GM23248 (cell line): ENCODE results near the gene B3GALNT2. TPM values are rescaled to one million over a fixed set of nuclear protein-coding genes. Genes with fewer than 3 reads are reported as not detected.
A peak's percentile ranks its signal among the peaks of the same experiment; 100 is the strongest.

Experiments
- DNase-seq: peaks from one replicate; pipeline ENCODE4 v3.0.0-alpha.2; 2015
- H2AFZ ChIP-seq: fragments of 200-600 bp; sonication (generic); 2 replicates; pipeline ENCODE4 v1.6.1; 2016; ENCODE audit warnings: antibody characterized with exemption
- H3F3A ChIP-seq: fragments of 200-600 bp; sonication (generic); 2 replicates; pipeline ENCODE4 v1.6.1; 2016; ENCODE audit warnings: mild to moderate bottlenecking, antibody characterized with exemption, mixed run types; ENCODE audit not compliant: insufficient read depth
- H3K27ac ChIP-seq: fragments of 200-600 bp; sonication (generic); 2 replicates; pipeline ENCODE4 v1.5.1; 2016; ENCODE audit warnings: mild to moderate bottlenecking
- H3K27me3 ChIP-seq: fragments of 200-600 bp; sonication (generic); replicated peaks from 2 replicates; pipeline ENCODE4 v1.6.1; 2016; ENCODE audit warnings: mild to moderate bottlenecking; ENCODE audit not compliant: insufficient read depth
- H3K36me3 ChIP-seq: fragments of 200-600 bp; sonication (generic); 2 replicates; pipeline ENCODE4 v1.6.1; 2016; ENCODE audit warnings: low read depth, mild to moderate bottlenecking
- H3K4me1 ChIP-seq: fragments of 200-600 bp; sonication (generic); 2 replicates; pipeline ENCODE4 v1.6.1; 2016; ENCODE audit warnings: mild to moderate bottlenecking; ENCODE audit not compliant: insufficient read depth
- H3K4me2 ChIP-seq: fragments of 200-600 bp; sonication (generic); one replicate; pipeline ENCODE4 v1.6.1; 2016; ENCODE audit warnings: mild to moderate bottlenecking; ENCODE audit not compliant: unreplicated experiment
- H3K4me3 ChIP-seq: fragments of 200-600 bp; sonication (generic); 2 replicates; pipeline ENCODE4 v1.5.1; 2016; ENCODE audit warnings: mild to moderate bottlenecking
- H3K79me2 ChIP-seq: fragments of 200-600 bp; sonication (generic); 2 replicates; pipeline ENCODE4 v1.6.1; 2016; ENCODE audit warnings: mild to moderate bottlenecking; ENCODE audit not compliant: insufficient read depth
- H3K9ac ChIP-seq: fragments of 200-600 bp; sonication (generic); 2 replicates; pipeline ENCODE4 v1.6.1; 2016; ENCODE audit warnings: mild to moderate bottlenecking
- H3K9me2 ChIP-seq: fragments of 200-600 bp; sonication (generic); 2 replicates; pipeline ENCODE4 v1.6.1; 2016; ENCODE audit warnings: mixed run types, mild to moderate bottlenecking, moderate library complexity; ENCODE audit not compliant: insufficient read depth
- H3K9me3 ChIP-seq: fragments of 200-600 bp; sonication (generic); one replicate; pipeline ENCODE4 v1.6.1; 2017; ENCODE audit warnings: low read depth
- H4K20me1 ChIP-seq: fragments of 200-600 bp; sonication (generic); 2 replicates; pipeline ENCODE4 v1.6.0; 2016; ENCODE audit not compliant: insufficient read depth
- EZH2 ChIP-seq: fragments of 200-600 bp; sonication (generic); IDR thresholded peaks from 2 replicates; pipeline ENCODE4 v1.6.1; 2018; ENCODE audit warnings: antibody characterized with exemption, mild to moderate bottlenecking; ENCODE audit not compliant: insufficient read depth, poor library complexity, severe bottlenecking
- EZH2phosphoT487 ChIP-seq: fragments of 200-600 bp; sonication (generic); IDR thresholded peaks from 2 replicates; pipeline ENCODE4 v1.6.1; 2018; ENCODE audit warnings: antibody characterized with exemption, moderate library complexity, mild to moderate bottlenecking, low read depth; ENCODE audit not compliant: insufficient read depth
- WGBS, 2 experiments: methylation state at CpG; one replicate each; pipeline ENCODE4 v1.1.6; 2015 to 2017; ENCODE audit warnings: low lambda C conversion rate in 2 of 2, low coverage in 1 of 2; ENCODE audit errors: missing lambda C conversion rate in 2 of 2; 5-methylcytosine and 5-hydroxymethylcytosine counted together
- in situ Hi-C: fragments of 300-500 bp; cut with MboI; formaldehyde crosslinking; loops from 2 replicates; pipeline ENCODE4 v1.15.0; 2020
- polyA plus RNA-seq: library from polyadenylated mRNA; unstranded; fragments of >200 nt; fragmentation: Nextera tagmentation; extraction: Ambion mirVana; gene quantifications from 2 replicates; pipeline ENCODE4 v1.2.1, GENCODE V29; 2016
- total RNA-seq: library from RNA; depleted of rRNA; stranded (reverse); fragments of >200 nt; shearing (Covaris generic); gene quantifications from 2 replicates; pipeline ENCODE4 v1.2.3, GENCODE V29; 2014

Gene B3GALNT2
- total and polyA plus RNA-seq, 2 experiments from 2014 or later = 13.3 to 28.1 TPM

GRCh38 chr1:235408503-235408960 lies 95.7 kb downstream of the B3GALNT2 start:
- H3F3A ChIP-seq = peaks cover 11% of the 10 kb centered on the region; the same call in 1 of the 2 replicates
- no peaks in the 10 kb centered on the region for H3K36me3 ChIP-seq
- H3K4me2 ChIP-seq = no peak overlapping the region
- in situ Hi-C loops = no loop called here
- no peaks in the 10 kb centered on the region for H3K4me1 ChIP-seq
- TF ChIP-seq EZH2phosphoT487 (no peak), EZH2 (no peak)
- H3K9ac ChIP-seq = no peak overlapping the region
- H4K20me1 ChIP-seq = no peaks in the 10 kb centered on the region
- no peaks in the 10 kb centered on the region for H3K9me2 ChIP-seq
- no peaks in the 10 kb centered on the region for H3K27me3 ChIP-seq
- H3K27ac ChIP-seq = no peak overlapping the region
- H2AFZ ChIP-seq = no peak overlapping the region
- H3K4me3 ChIP-seq = no peak overlapping the region
- H3K9me3 ChIP-seq = no peaks in the 10 kb centered on the region
- H3K79me2 ChIP-seq = peaks cover 70% of the 10 kb centered on the region
- no peak for DNase-seq
- WGBS, 2 experiments = 87 to 95% methylated on average over 3 of the region's 3 CpGs

GRCh38 chr1:235407419-235407818 lies 96.8 kb downstream of the B3GALNT2 start:
- in situ Hi-C loops = no loop called here
- WGBS, 2 experiments = 83 to 90% methylated on average over 5 of the region's 5 CpGs

GRCh38 chr1:235404190-235404589 lies 100.1 kb downstream of the B3GALNT2 start:
- Histone ChIP-seq H3K9me3 (no peaks in the 10 kb centered on the region), H3K27ac (no peak overlapping the region), H3K79me2 (peaks cover 99% of the 10 kb centered on the region), H3K9me2 (no peaks in the 10 kb centered on the region), H3K36me3 (no peaks in the 10 kb centered on the region), H2AFZ (no peak overlapping the region), H4K20me1 (no peaks in the 10 kb centered on the region), H3K27me3 (no peaks in the 10 kb centered on the region), H3K9ac (no peak overlapping the region), H3K4me1 (peaks cover 14% of the 10 kb centered on the region), H3K4me3 (no peak overlapping the region), H3K4me2 (no peak overlapping the region), H3F3A (peaks cover 13% of the 10 kb centered on the region)
- TF ChIP-seq EZH2phosphoT487 (no peak), EZH2 (no peak)
- WGBS, 2 experiments = 98% methylated on average over 5 of the region's 5 CpGs
- DNase-seq = peak; percentile 20
- in situ Hi-C loops = no loop called here

More at GRCh38 chr1:235407419-235407818, 96.8 kb downstream of the B3GALNT2 start:
- Histone ChIP-seq H4K20me1 (no peaks in the 10 kb centered on the region), H3K79me2 (peaks cover 72% of the 10 kb centered on the region), H3K27ac (no peak overlapping the region), H3F3A (peaks cover 11% of the 10 kb centered on the region; the same call in 1 of the 2 replicates), H3K4me3 (no peak overlapping the region), H3K9me3 (no peaks in the 10 kb centered on the region), H3K9ac (no peak overlapping the region), H3K36me3 (no peaks in the 10 kb centered on the region), H2AFZ (no peak overlapping the region), H3K4me2 (no peak overlapping the region), H3K27me3 (no peaks in the 10 kb centered on the region), H3K4me1 (no peaks in the 10 kb centered on the region), H3K9me2 (no peaks in the 10 kb centered on the region)
- TF ChIP-seq EZH2 (no peak), EZH2phosphoT487 (no peak)
- DNase-seq = no peak

GRCh38 chr1:235403593-235403992 lies 100.7 kb downstream of the B3GALNT2 start:
- H3K27ac ChIP-seq = no peak overlapping the region
- peaks cover 20% of the 10 kb centered on the region for H3K4me1 ChIP-seq
- H3F3A ChIP-seq = peaks cover 19% of the 10 kb centered on the region
- DNase-seq = no peak
- H3K9me2 ChIP-seq = no peaks in the 10 kb centered on the region
- H3K27me3 ChIP-seq = no peaks in the 10 kb centered on the region
- no peak overlapping the region for H3K9ac ChIP-seq
- 100% methylated on average over 1 of the region's 1 CpG for WGBS, 2 experiments
- H3K36me3 ChIP-seq = no peaks in the 10 kb centered on the region
- H3K4me3 ChIP-seq = no peak overlapping the region
- TF ChIP-seq EZH2phosphoT487 = no peak
- TF ChIP-seq EZH2 = no peak
- no peaks in the 10 kb centered on the region for H3K9me3 ChIP-seq
- H3K4me2 ChIP-seq = no peak overlapping the region
- no peaks in the 10 kb centered on the region for H4K20me1 ChIP-seq
- H2AFZ ChIP-seq = no peak overlapping the region
- in situ Hi-C loops = no loop called here
- peaks cover 99% of the 10 kb centered on the region for H3K79me2 ChIP-seq
